Right kidney (tissue), 1 donor: ENCODE data around the gene GALNT17.
"Not testable (repeated sequence)": the region's sequence is repeated elsewhere in the genome, so short reads cannot be mapped to it uniquely, and the experiment has no call there.

Experiments used
- DNase-seq: peaks from one replicate; pipeline ENCODE4 v3.0.0-alpha.2; 2016

The GALNT17 gene

GRCh38 chr7:71165708-71166107 is 33.8 kb downstream of the GALNT17 start:
- DNase-seq: no peak

- no peak for DNase-seq
These were observed 39.5 kb downstream of the GALNT17 start for GRCh38 chr7:71171476-71171875.

- DNase-seq: no peak
These were observed 42.0 kb downstream of the GALNT17 start for GRCh38 chr7:71173955-71174354.

GRCh38 chr7:71182438-71182935 is 50.5 kb downstream of the GALNT17 start:
- DNase-seq: no peak

GRCh38 chr7:71184136-71184535 is 52.2 kb downstream of the GALNT17 start:
- no peak for DNase-seq

GRCh38 chr7:71184609-71185008 is 52.7 kb downstream of the GALNT17 start:
- DNase-seq: no peak

- no peak for DNase-seq
These were observed 54.7 kb downstream of the GALNT17 start for GRCh38 chr7:71186535-71187057.

GRCh38 chr7:71191771-71192170 is 59.8 kb downstream of the GALNT17 start:
- DNase-seq: no peak

- DNase-seq: no peak
These were observed 61.3 kb downstream of the GALNT17 start for GRCh38 chr7:71193099-71193810.

- no peak for DNase-seq
These were observed 66.4 kb downstream of the GALNT17 start for GRCh38 chr7:71198391-71198790.

GRCh38 chr7:71198887-71199286 is 66.9 kb downstream of the GALNT17 start:
- DNase-seq: no peak

- DNase-seq: no peak
These were observed 74.2 kb downstream of the GALNT17 start for GRCh38 chr7:71206184-71206583.

- no peak for DNase-seq
These were observed 76.9 kb downstream of the GALNT17 start for GRCh38 chr7:71208881-71209280.

GRCh38 chr7:71209484-71209883 is 77.5 kb downstream of the GALNT17 start:
- not testable (repeated sequence) for DNase-seq

- no peak for DNase-seq
These were observed 78.3 kb downstream of the GALNT17 start for GRCh38 chr7:71210220-71210619.

GRCh38 chr7:71212433-71212832 is 80.5 kb downstream of the GALNT17 start:
- not testable (repeated sequence) for DNase-seq

GRCh38 chr7:71216211-71216610 is 84.3 kb downstream of the GALNT17 start:
- no peak for DNase-seq

GRCh38 chr7:71220210-71220695 is 88.3 kb downstream of the GALNT17 start:
- no peak for DNase-seq

GRCh38 chr7:71221049-71221448 is 89.1 kb downstream of the GALNT17 start:
- no peak for DNase-seq

- no peak for DNase-seq
These were observed 89.6 kb downstream of the GALNT17 start for GRCh38 chr7:71221549-71221948.

GRCh38 chr7:71227126-71227525 is 95.2 kb downstream of the GALNT17 start:
- no peak for DNase-seq

- no peak for DNase-seq
These were observed 97.2 kb downstream of the GALNT17 start for GRCh38 chr7:71229148-71229547.

- no peak for DNase-seq
These were observed 97.8 kb downstream of the GALNT17 start for GRCh38 chr7:71229699-71230098.

GRCh38 chr7:71235253-71235652 is 103.3 kb downstream of the GALNT17 start:
- no peak for DNase-seq
